SK-N-SH treated with all-trans-retinoic acid at 6 μM for 48 hours (cell line): ENCODE data around the gene INSYN1.

Source experiments
- ARNTL ChIP-seq: fragments of 450-650 bp; formaldehyde crosslinking; IDR thresholded peaks from 2 replicates; pipeline ENCODE4 v1.5.0; 2020; ENCODE audit warnings: low read depth, mild to moderate bottlenecking, moderate library complexity, borderline replicate concordance
- ESRRG ChIP-seq: fragments of 250-450 bp; sonication (Bioruptor Pico); IDR thresholded peaks from 2 replicates; pipeline ENCODE4 v1.6.1; 2021; ENCODE audit warnings: mild to moderate bottlenecking
- OSR1 ChIP-seq: fragments of 250-450 bp; sonication (Bioruptor Pico); IDR thresholded peaks from 2 replicates; pipeline ENCODE4 v1.8.0; 2022; ENCODE audit warnings: moderate library complexity, mild to moderate bottlenecking, inconsistent platforms
- RARB ChIP-seq: fragments of 250-450 bp; sonication (Bioruptor Pico); IDR thresholded peaks from 2 replicates; pipeline ENCODE4 v1.8.0; 2021; ENCODE audit warnings: mild to moderate bottlenecking, moderate library complexity
- SNAI2 ChIP-seq: fragments of 250-450 bp; sonication (Bioruptor Pico); IDR thresholded peaks from 2 replicates; pipeline ENCODE4 v1.5.0; 2020; ENCODE audit warnings: mild to moderate bottlenecking, moderate library complexity
- ZC3H10 ChIP-seq: fragments of 250-450 bp; sonication (Bioruptor Pico); IDR thresholded peaks from 2 replicates; pipeline ENCODE4 v1.5.1; 2021; ENCODE audit warnings: mild to moderate bottlenecking, moderate library complexity
- ZFP3 ChIP-seq: fragments of 250-450 bp; sonication (Bioruptor Pico); IDR thresholded peaks from 2 replicates; pipeline ENCODE4 v1.5.0; 2020; ENCODE audit warnings: mild to moderate bottlenecking, moderate library complexity
- ZFP30 ChIP-seq: fragments of 450-650 bp; formaldehyde crosslinking; IDR thresholded peaks from 2 replicates; pipeline ENCODE4 v1.5.0; 2022; ENCODE audit warnings: mild to moderate bottlenecking, moderate library complexity
- ZNF565 ChIP-seq: fragments of 450-650 bp; formaldehyde crosslinking; conservative IDR thresholded peaks from 2 replicates; pipeline ENCODE4 v1.5.0; 2020; ENCODE audit warnings: low read depth, mild to moderate bottlenecking, moderate library complexity
- ZNF70 ChIP-seq: fragments of 450-650 bp; formaldehyde crosslinking; IDR thresholded peaks from 2 replicates; pipeline ENCODE4 v1.5.0; 2020; ENCODE audit warnings: mild to moderate bottlenecking, moderate library complexity
- TF ChIP-seq, protein P1 (sequence below): fragments of 250-450 bp; sonication (Bioruptor Pico); IDR thresholded peaks from 2 replicates; pipeline ENCODE4 v1.8.0; 2020; ENCODE audit warnings: mild to moderate bottlenecking, moderate library complexity, borderline replicate concordance

DNA sequence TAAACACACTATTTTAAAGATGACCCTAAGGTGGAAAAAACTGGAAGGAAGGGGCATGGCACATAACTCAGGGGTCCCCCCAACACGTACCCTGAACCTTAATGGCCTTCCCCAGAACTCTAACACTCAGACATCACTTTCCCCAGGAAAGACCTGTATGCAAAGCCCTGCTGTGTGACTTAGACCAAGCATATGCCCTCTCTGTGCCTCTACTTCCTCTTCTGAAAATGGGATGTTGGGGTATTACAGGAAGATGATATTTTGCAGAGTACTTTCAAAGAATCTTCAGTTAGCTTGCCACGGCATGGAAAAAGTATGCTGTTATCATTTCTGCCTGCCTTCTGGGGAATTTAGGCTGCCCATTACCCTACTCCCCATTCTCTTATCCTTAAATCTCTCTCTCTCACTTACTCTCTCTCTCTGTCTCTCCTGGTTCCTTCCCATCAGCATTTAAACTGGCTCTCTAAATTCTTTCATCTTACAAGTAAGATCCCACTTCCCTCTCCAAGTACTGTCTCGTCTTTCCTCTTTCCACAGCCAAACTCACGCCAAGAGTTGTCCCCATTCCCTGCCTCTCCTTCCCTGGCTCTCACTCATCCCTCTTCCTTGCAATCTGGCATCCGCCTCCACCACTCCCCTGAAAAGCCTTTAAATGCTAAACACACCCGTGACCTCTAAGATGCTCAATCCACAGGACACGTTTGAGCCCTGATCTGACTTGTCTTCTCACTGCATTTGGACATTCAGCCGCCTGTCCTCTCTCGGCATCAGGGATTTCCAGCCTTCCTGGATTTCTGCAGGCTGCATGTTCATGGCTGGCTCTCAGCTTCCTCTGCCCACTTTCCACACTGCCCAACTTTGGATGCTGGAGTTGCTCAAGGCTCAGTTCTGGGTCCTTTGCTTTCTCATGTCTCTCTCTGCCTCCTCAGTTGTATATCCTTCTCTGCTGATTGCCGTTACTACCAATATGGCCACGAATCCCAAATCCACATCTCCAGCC lies 7.5 kb upstream of the INSYN1 start:
- TF ChIP-seq ZFP30 (CRISPR knock-in tag) (no peak), OSR1 (CRISPR knock-in tag) (no peak), ARNTL (no peak), ESRRG (CRISPR knock-in tag) (no peak), ZNF565 (CRISPR knock-in tag) (no peak), ZNF70 (no peak), ZFP3 (CRISPR knock-in tag) (no peak), RARB (no peak), ZC3H10 (CRISPR knock-in tag) (no peak), SNAI2 (no peak)
- TF ChIP-seq, protein P1, sequence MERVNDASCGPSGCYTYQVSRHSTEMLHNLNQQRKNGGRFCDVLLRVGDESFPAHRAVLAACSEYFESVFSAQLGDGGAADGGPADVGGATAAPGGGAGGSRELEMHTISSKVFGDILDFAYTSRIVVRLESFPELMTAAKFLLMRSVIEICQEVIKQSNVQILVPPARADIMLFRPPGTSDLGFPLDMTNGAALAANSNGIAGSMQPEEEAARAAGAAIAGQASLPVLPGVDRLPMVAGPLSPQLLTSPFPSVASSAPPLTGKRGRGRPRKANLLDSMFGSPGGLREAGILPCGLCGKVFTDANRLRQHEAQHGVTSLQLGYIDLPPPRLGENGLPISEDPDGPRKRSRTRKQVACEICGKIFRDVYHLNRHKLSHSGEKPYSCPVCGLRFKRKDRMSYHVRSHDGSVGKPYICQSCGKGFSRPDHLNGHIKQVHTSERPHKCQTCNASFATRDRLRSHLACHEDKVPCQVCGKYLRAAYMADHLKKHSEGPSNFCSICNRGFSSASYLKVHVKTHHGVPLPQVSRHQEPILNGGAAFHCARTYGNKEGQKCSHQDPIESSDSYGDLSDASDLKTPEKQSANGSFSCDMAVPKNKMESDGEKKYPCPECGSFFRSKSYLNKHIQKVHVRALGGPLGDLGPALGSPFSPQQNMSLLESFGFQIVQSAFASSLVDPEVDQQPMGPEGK (CRISPR knock-in tag): no peak
